ENCODE data around the gene FRMD5. TPM values are rescaled to one million over a fixed set of nuclear protein-coding genes. Genes with fewer than 3 reads are reported as not detected.

Gene FRMD5
- total and polyA plus RNA-seq, 2 donors (not counting 1 experiment from before 2014, with no cell fraction given), result 1.9 to 4.3 TPM

- no peak for TF ChIP-seq EZH2 (IDR thresholded peaks at IDR 0.05; ENCODE audit: low read length, missing control alignments)
- TF ChIP-seq, protein P1, sequence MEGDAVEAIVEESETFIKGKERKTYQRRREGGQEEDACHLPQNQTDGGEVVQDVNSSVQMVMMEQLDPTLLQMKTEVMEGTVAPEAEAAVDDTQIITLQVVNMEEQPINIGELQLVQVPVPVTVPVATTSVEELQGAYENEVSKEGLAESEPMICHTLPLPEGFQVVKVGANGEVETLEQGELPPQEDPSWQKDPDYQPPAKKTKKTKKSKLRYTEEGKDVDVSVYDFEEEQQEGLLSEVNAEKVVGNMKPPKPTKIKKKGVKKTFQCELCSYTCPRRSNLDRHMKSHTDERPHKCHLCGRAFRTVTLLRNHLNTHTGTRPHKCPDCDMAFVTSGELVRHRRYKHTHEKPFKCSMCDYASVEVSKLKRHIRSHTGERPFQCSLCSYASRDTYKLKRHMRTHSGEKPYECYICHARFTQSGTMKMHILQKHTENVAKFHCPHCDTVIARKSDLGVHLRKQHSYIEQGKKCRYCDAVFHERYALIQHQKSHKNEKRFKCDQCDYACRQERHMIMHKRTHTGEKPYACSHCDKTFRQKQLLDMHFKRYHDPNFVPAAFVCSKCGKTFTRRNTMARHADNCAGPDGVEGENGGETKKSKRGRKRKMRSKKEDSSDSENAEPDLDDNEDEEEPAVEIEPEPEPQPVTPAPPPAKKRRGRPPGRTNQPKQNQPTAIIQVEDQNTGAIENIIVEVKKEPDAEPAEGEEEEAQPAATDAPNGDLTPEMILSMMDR (conservative IDR thresholded peaks at IDR 0.05 in 1 of 2, IDR thresholded peaks at IDR 0.05 in 1 of 2; ENCODE audit: low read depth in 1 of 2, low read length in 2 of 2), result no peak
- DNase-seq (ENCODE audit: low read depth in 2 of 2), result no peak
- H3K27ac ChIP-seq (ENCODE audit: insufficient read depth, low read length), result no peak overlapping the region
- H3K9me3 ChIP-seq (ENCODE audit: control insufficient read depth, insufficient read depth, low read depth, low read length), result no peaks in the 10 kb centered on the region
- H3K4me3 ChIP-seq (replicated peaks in 1 of 4; ENCODE audit: control extremely low read depth in 1 of 4, insufficient read depth in 1 of 4, low read depth in 3 of 4, low read length in 4 of 4), result no peak overlapping the region
- no peak overlapping the region for H3K9ac ChIP-seq (ENCODE audit: insufficient read depth, low read length)
- no peaks in the 10 kb centered on the region for H3K27me3 ChIP-seq (ENCODE audit: control insufficient read depth, insufficient read depth, low read length)
- no peaks in the 10 kb centered on the region for H3K36me3 ChIP-seq (ENCODE audit: control insufficient read depth, insufficient read depth, low read length)
- H2AFZ ChIP-seq (ENCODE audit: low read length), result no peak overlapping the region
- no peak overlapping the region for H3K4me2 ChIP-seq (ENCODE audit: extremely low read depth, insufficient read depth, low read length)
- no peaks in the 10 kb centered on the region for H3K79me2 ChIP-seq (ENCODE audit: control insufficient read depth, insufficient read depth, low read length)
- H3K4me1 ChIP-seq (ENCODE audit: control insufficient read depth, extremely low read depth, insufficient read depth, low read length), result no peaks in the 10 kb centered on the region
- no peaks in the 10 kb centered on the region for H4K20me1 ChIP-seq (ENCODE audit: control insufficient read depth, extremely low read depth, insufficient read depth, low read length)
Observed at GRCh38 chr15:44125879-44126278, 69.2 kb downstream of the FRMD5 start.

- DNase-seq (ENCODE audit: low read depth in 2 of 2), result peak; percentile 99 to 100
- no peaks in the 10 kb centered on the region for H3K79me2 ChIP-seq (ENCODE audit: control insufficient read depth, insufficient read depth, low read length)
- H3K9me3 ChIP-seq (ENCODE audit: control insufficient read depth, insufficient read depth, low read depth, low read length), result no peaks in the 10 kb centered on the region
- H3K4me2 ChIP-seq (ENCODE audit: extremely low read depth, insufficient read depth, low read length), result peak overlapping the region; percentile 70
- TF ChIP-seq, protein P1 (conservative IDR thresholded peaks at IDR 0.05 in 1 of 2, IDR thresholded peaks at IDR 0.05 in 1 of 2; ENCODE audit: low read depth in 1 of 2, low read length in 2 of 2), result no peak
- no peak for TF ChIP-seq EZH2 (IDR thresholded peaks at IDR 0.05; ENCODE audit: low read length, missing control alignments)
- H3K4me3 ChIP-seq (replicated peaks in 1 of 4; ENCODE audit: control extremely low read depth in 1 of 4, insufficient read depth in 1 of 4, low read depth in 3 of 4, low read length in 4 of 4), result peak overlapping the region in 1 of 4 experiments; percentile 2
- H3K4me1 ChIP-seq (ENCODE audit: control insufficient read depth, extremely low read depth, insufficient read depth, low read length), result peaks cover 21% of the 10 kb centered on the region
- no peaks in the 10 kb centered on the region for H4K20me1 ChIP-seq (ENCODE audit: control insufficient read depth, extremely low read depth, insufficient read depth, low read length)
- H3K27me3 ChIP-seq (ENCODE audit: control insufficient read depth, insufficient read depth, low read length), result no peaks in the 10 kb centered on the region
- H3K27ac ChIP-seq (ENCODE audit: insufficient read depth, low read length), result peak overlapping the region; percentile 64
- H3K9ac ChIP-seq (ENCODE audit: insufficient read depth, low read length), result no peak overlapping the region
- no peaks in the 10 kb centered on the region for H3K36me3 ChIP-seq (ENCODE audit: control insufficient read depth, insufficient read depth, low read length)
- H2AFZ ChIP-seq (ENCODE audit: low read length), result no peak overlapping the region
Observed at GRCh38 chr15:44102675-44103254, 92.3 kb downstream of the FRMD5 start.

- Histone ChIP-seq H3K9me3 (ENCODE audit: control insufficient read depth, insufficient read depth, low read depth, low read length) (no peaks in the 10 kb centered on the region), H3K4me1 (ENCODE audit: control insufficient read depth, extremely low read depth, insufficient read depth, low read length) (peaks cover 21% of the 10 kb centered on the region), H3K27me3 (ENCODE audit: control insufficient read depth, insufficient read depth, low read length) (no peaks in the 10 kb centered on the region), H3K9ac (ENCODE audit: insufficient read depth, low read length) (no peak overlapping the region), H3K36me3 (ENCODE audit: control insufficient read depth, insufficient read depth, low read length) (no peaks in the 10 kb centered on the region), H3K79me2 (ENCODE audit: control insufficient read depth, insufficient read depth, low read length) (no peaks in the 10 kb centered on the region), H3K27ac (ENCODE audit: insufficient read depth, low read length) (peak overlapping the region; percentile 64), H3K4me2 (ENCODE audit: extremely low read depth, insufficient read depth, low read length) (peak overlapping the region; percentile 70), H2AFZ (ENCODE audit: low read length) (no peak overlapping the region), H3K4me3 (replicated peaks in 1 of 4; ENCODE audit: control extremely low read depth in 1 of 4, insufficient read depth in 1 of 4, low read depth in 3 of 4, low read length in 4 of 4) (no peak overlapping the region), H4K20me1 (ENCODE audit: control insufficient read depth, extremely low read depth, insufficient read depth, low read length) (no peaks in the 10 kb centered on the region)
- no peak for TF ChIP-seq EZH2 (IDR thresholded peaks at IDR 0.05; ENCODE audit: low read length, missing control alignments)
- TF ChIP-seq, protein P1 (conservative IDR thresholded peaks at IDR 0.05 in 1 of 2, IDR thresholded peaks at IDR 0.05 in 1 of 2; ENCODE audit: low read depth in 1 of 2, low read length in 2 of 2), result no peak
- peak; percentile 15 to 97 for DNase-seq (ENCODE audit: low read depth in 2 of 2)
Observed at GRCh38 chr15:44101944-44102343, 93.1 kb downstream of the FRMD5 start.

Measured in fibroblast of lung (primary cell).